ENCODE measurements around the gene POMGNT1. TPM values are rescaled to one million over a fixed set of nuclear protein-coding genes. Genes with fewer than 3 reads are reported as not detected.
"Not testable (repeated sequence)": the region's sequence is repeated elsewhere in the genome, so short reads cannot be mapped to it uniquely, and the experiment has no call there.

The POMGNT1 gene
- total RNA-seq, 2 donors from 2014 or later = 31.9 to 36.3 TPM

GRCh38 chr1:46224966-46225365 is 26.7 kb upstream of the POMGNT1 start:
- ATAC-seq = no peak
- Histone ChIP-seq H3K36me3 (replicated peaks in 1 of 2; ENCODE audit: insufficient read depth in 1 of 2, low read depth in 2 of 2) (no peaks in the 10 kb centered on the region), H3K27me3 (no peaks in the 10 kb centered on the region), H3K9me3 (no peaks in the 10 kb centered on the region), H3K4me1 (no peaks in the 10 kb centered on the region), H3K27ac (no peak overlapping the region), H3K4me3 (no peak overlapping the region)
- 68 to 79% methylated on average over 4 of the region's 4 CpGs for WGBS, 2 donors
- intact Hi-C loops (cut with DNase I) = loop anchor here (5.0 kb wide), 1 partner anchor 188 kb away; no protein-coding TSS in a partner anchor
- TF ChIP-seq CTCF (IDR thresholded peaks at IDR 0.05) (no peak), POLR2A (IDR thresholded peaks at IDR 0.05) (no peak)
- no peak for DNase-seq

GRCh38 chr1:46223472-46223943 is 25.3 kb upstream of the POMGNT1 start:
- no peaks in the 10 kb centered on the region for H3K9me3 ChIP-seq
- no peaks in the 10 kb centered on the region for H3K27me3 ChIP-seq
- peak; percentile 93 for ATAC-seq
- H3K4me3 ChIP-seq = no peak overlapping the region
- TF ChIP-seq CTCF (IDR thresholded peaks at IDR 0.05) (peak; percentile 85 to 92 (median 89)), POLR2A (IDR thresholded peaks at IDR 0.05) (no peak)
- DNase-seq = peak; percentile 72 to 83 (median 80)
- intact Hi-C loops (cut with DNase I) = loop anchor here (5.0 kb wide), 1 partner anchor 186 kb away; no protein-coding TSS in a partner anchor
- no peak overlapping the region for H3K27ac ChIP-seq
- H3K4me1 ChIP-seq = no peaks in the 10 kb centered on the region
- no peaks in the 10 kb centered on the region for H3K36me3 ChIP-seq (replicated peaks in 1 of 2; ENCODE audit: insufficient read depth in 1 of 2, low read depth in 2 of 2)
- WGBS, 2 donors = 11 to 17% methylated on average over 4 to 6 of the region's 6 CpGs

GRCh38 chr1:46223055-46223454 is 24.8 kb upstream of the POMGNT1 start:
- not testable (repeated sequence) for H3K9me3 ChIP-seq; H3K27me3 ChIP-seq; ATAC-seq; H3K36me3 ChIP-seq (replicated peaks in 1 of 2; ENCODE audit: insufficient read depth in 1 of 2, low read depth in 2 of 2); DNase-seq; H3K4me1 ChIP-seq; H3K4me3 ChIP-seq; H3K27ac ChIP-seq
- intact Hi-C loops (cut with DNase I) = loop anchor here (5.0 kb wide), 1 partner anchor 186 kb away; no protein-coding TSS in a partner anchor
- WGBS, 2 donors = 57 to 60% methylated on average over 11 of the region's 11 CpGs

GRCh38 chr1:46221749-46222148 is 23.5 kb upstream of the POMGNT1 start:
- Histone ChIP-seq H3K9me3 (no peaks in the 10 kb centered on the region), H3K27me3 (no peaks in the 10 kb centered on the region), H3K27ac (no peak overlapping the region), H3K4me1 (no peaks in the 10 kb centered on the region), H3K36me3 (replicated peaks in 1 of 2; ENCODE audit: insufficient read depth in 1 of 2, low read depth in 2 of 2) (no peaks in the 10 kb centered on the region), H3K4me3 (no peak overlapping the region)
- DNase-seq (no peak), ATAC-seq (no peak)
- 63 to 68% methylated on average over 4 of the region's 4 CpGs for WGBS, 2 donors
- no peak for TF ChIP-seq POLR2A (IDR thresholded peaks at IDR 0.05)
- no peak for TF ChIP-seq CTCF (IDR thresholded peaks at IDR 0.05)
- intact Hi-C loops (cut with DNase I) = loop anchor here (5.0 kb wide), 1 partner anchor 184 kb away; no protein-coding TSS in a partner anchor

GRCh38 chr1:46220808-46221207 is 22.6 kb upstream of the POMGNT1 start:
- WGBS, 2 donors = 68 to 75% methylated on average over 3 of the region's 3 CpGs
- ATAC-seq (no peak), DNase-seq (no peak)
- Histone ChIP-seq H3K27me3 (no peaks in the 10 kb centered on the region), H3K36me3 (replicated peaks in 1 of 2; ENCODE audit: insufficient read depth in 1 of 2, low read depth in 2 of 2) (no peaks in the 10 kb centered on the region), H3K4me1 (no peaks in the 10 kb centered on the region), H3K9me3 (no peaks in the 10 kb centered on the region), H3K27ac (no peak overlapping the region), H3K4me3 (no peak overlapping the region)
- intact Hi-C loops (cut with DNase I) = loop anchor here (5.0 kb wide), 1 partner anchor 184 kb away; no protein-coding TSS in a partner anchor
- TF ChIP-seq POLR2A (IDR thresholded peaks at IDR 0.05) (no peak), CTCF (IDR thresholded peaks at IDR 0.05) (no peak)
